Measurements from ENCODE around the gene PLEKHA7. TPM values are rescaled to one million over a fixed set of nuclear protein-coding genes. Genes with fewer than 3 reads are reported as not detected.

Gene PLEKHA7
- polyA plus RNA-seq, 1 donor (not counting 4 experiments of a cell fraction or from before 2014, with no cell fraction given): 1.4 TPM

DNA sequence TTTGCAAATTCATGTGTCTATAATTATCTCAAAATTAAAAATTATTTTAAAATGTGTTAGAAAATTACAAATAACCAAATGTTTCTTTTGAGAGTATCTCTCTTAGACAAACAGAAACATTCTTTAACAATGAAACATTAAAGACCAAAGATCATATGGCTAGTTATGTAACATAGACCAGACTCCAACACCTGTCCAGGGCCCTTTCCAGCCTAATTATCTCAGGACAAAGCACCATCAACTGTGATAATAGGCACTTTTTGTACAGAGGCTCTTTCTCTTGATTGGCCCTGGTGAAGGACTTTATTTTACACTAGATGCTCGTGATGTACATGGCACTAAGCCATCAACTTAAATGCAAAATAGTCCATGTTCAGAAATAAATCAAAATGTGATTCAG lies 5.0 kb upstream of the PLEKHA7 start:
- TF ChIP-seq, protein P1, sequence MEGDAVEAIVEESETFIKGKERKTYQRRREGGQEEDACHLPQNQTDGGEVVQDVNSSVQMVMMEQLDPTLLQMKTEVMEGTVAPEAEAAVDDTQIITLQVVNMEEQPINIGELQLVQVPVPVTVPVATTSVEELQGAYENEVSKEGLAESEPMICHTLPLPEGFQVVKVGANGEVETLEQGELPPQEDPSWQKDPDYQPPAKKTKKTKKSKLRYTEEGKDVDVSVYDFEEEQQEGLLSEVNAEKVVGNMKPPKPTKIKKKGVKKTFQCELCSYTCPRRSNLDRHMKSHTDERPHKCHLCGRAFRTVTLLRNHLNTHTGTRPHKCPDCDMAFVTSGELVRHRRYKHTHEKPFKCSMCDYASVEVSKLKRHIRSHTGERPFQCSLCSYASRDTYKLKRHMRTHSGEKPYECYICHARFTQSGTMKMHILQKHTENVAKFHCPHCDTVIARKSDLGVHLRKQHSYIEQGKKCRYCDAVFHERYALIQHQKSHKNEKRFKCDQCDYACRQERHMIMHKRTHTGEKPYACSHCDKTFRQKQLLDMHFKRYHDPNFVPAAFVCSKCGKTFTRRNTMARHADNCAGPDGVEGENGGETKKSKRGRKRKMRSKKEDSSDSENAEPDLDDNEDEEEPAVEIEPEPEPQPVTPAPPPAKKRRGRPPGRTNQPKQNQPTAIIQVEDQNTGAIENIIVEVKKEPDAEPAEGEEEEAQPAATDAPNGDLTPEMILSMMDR (optimal IDR thresholded peaks at IDR 0.05 in 1 of 3, IDR thresholded peaks at IDR 0.05 in 1 of 3, conservative IDR thresholded peaks at IDR 0.05 in 1 of 3; ENCODE audit: extremely low read depth in 1 of 3, insufficient read depth in 2 of 3, low read length in 3 of 3): no peak
- no peak for TF ChIP-seq EZH2 (IDR thresholded peaks at IDR 0.05; ENCODE audit: low read length)

DNA sequence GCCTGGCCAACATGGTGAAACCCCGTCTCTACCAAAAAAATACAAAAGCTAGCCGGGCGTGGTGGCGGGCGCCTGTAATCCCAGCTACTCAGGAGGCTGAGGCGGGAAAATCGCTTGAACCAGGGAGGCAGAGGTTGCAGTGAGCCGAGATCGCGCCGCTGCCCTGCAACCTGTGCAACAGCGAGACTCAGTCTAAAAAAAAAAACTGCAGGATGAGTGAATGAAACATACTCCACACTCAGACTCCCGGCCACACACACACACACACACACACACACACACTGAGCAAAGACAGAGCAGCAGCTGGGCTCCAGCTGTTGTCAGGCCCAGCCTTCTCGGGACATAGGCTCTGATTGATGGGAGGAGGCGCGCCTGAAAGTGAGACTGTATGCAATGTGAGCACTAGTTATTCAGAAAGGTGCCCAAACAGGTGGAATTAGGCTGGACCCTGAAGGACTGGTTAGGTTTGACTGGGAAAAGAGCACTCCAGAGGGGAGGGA lies 1.5 kb upstream of the PLEKHA7 start:
- no peak for DNase-seq (ENCODE audit: low read depth, low spot score)
- H3K79me2 ChIP-seq (ENCODE audit: control insufficient read depth, insufficient read depth, low read length): no peaks in the 10 kb centered on the region
- TF ChIP-seq EZH2 (IDR thresholded peaks at IDR 0.05; ENCODE audit: low read length): no peak
- TF ChIP-seq, protein P1 (optimal IDR thresholded peaks at IDR 0.05 in 1 of 3, IDR thresholded peaks at IDR 0.05 in 1 of 3, conservative IDR thresholded peaks at IDR 0.05 in 1 of 3; ENCODE audit: extremely low read depth in 1 of 3, insufficient read depth in 2 of 3, low read length in 3 of 3): no peak

More for the DNA sequence above, 5.0 kb upstream of the PLEKHA7 start:
- no peaks in the 10 kb centered on the region for H3K4me1 ChIP-seq (ENCODE audit: control insufficient read depth, extremely low read depth, insufficient read depth, low read length)
- no peak overlapping the region for H3K27ac ChIP-seq (ENCODE audit: control insufficient read depth, insufficient read depth, low read length)
- peaks cover 22% of the 10 kb centered on the region for H3K27me3 ChIP-seq (ENCODE audit: control insufficient read depth, extremely low read depth, insufficient read depth, low read length)
- H3K9ac ChIP-seq (ENCODE audit: control insufficient read depth, extremely low read depth, insufficient read depth, low read length): no peak overlapping the region
- H3K79me2 ChIP-seq (ENCODE audit: control insufficient read depth, insufficient read depth, low read length): no peaks in the 10 kb centered on the region
- H3K4me3 ChIP-seq (ENCODE audit: control insufficient read depth in 2 of 3, extremely low read depth in 1 of 3, insufficient read depth in 2 of 3, low read depth in 1 of 3, low read length in 3 of 3): no peak overlapping the region
- H3K4me2 ChIP-seq (ENCODE audit: control insufficient read depth, extremely low read depth, insufficient read depth, low read depth, low read length): no peak overlapping the region
- FAIRE-seq: no peak
- no peaks in the 10 kb centered on the region for H3K36me3 ChIP-seq (ENCODE audit: control insufficient read depth in 2 of 2, extremely low read depth in 1 of 2, insufficient read depth in 2 of 2, low read length in 2 of 2)
- H3K9me1 ChIP-seq (ENCODE audit: control insufficient read depth, extremely low read depth, insufficient read depth, low read length): no peaks in the 10 kb centered on the region
- no peak for DNase-seq (ENCODE audit: low read depth, low spot score)
- no peaks in the 10 kb centered on the region for H4K20me1 ChIP-seq (ENCODE audit: control insufficient read depth, extremely low read depth, insufficient read depth, low read length)
- dilution Hi-C loops (cut with MboI; ENCODE audit: extremely low pct_ligation_motif_present, low sequenced_read_pairs): no loop called here
- H3K9me3 ChIP-seq (ENCODE audit: control insufficient read depth, low read depth, low read length): no peaks in the 10 kb centered on the region
- no peak overlapping the region for H2AFZ ChIP-seq (ENCODE audit: control insufficient read depth, low read length)

More for the DNA sequence above, 1.5 kb upstream of the PLEKHA7 start:
- no peaks in the 10 kb centered on the region for H3K9me3 ChIP-seq (ENCODE audit: control insufficient read depth, low read depth, low read length)
- no peaks in the 10 kb centered on the region for H3K36me3 ChIP-seq (ENCODE audit: control insufficient read depth in 2 of 2, extremely low read depth in 1 of 2, insufficient read depth in 2 of 2, low read length in 2 of 2)
- no peaks in the 10 kb centered on the region for H3K4me1 ChIP-seq (ENCODE audit: control insufficient read depth, extremely low read depth, insufficient read depth, low read length)
- H3K9ac ChIP-seq (ENCODE audit: control insufficient read depth, extremely low read depth, insufficient read depth, low read length): no peak overlapping the region
- H3K4me3 ChIP-seq (ENCODE audit: control insufficient read depth in 2 of 3, extremely low read depth in 1 of 3, insufficient read depth in 2 of 3, low read depth in 1 of 3, low read length in 3 of 3): no peak overlapping the region
- peaks cover 49% of the 10 kb centered on the region for H3K27me3 ChIP-seq (ENCODE audit: control insufficient read depth, extremely low read depth, insufficient read depth, low read length)
- no peaks in the 10 kb centered on the region for H3K9me1 ChIP-seq (ENCODE audit: control insufficient read depth, extremely low read depth, insufficient read depth, low read length)
- dilution Hi-C loops (cut with MboI; ENCODE audit: extremely low pct_ligation_motif_present, low sequenced_read_pairs): no loop called here
- H3K4me2 ChIP-seq (ENCODE audit: control insufficient read depth, extremely low read depth, insufficient read depth, low read depth, low read length): no peak overlapping the region
- H2AFZ ChIP-seq (ENCODE audit: control insufficient read depth, low read length): no peak overlapping the region
- H4K20me1 ChIP-seq (ENCODE audit: control insufficient read depth, extremely low read depth, insufficient read depth, low read length): no peaks in the 10 kb centered on the region
- H3K27ac ChIP-seq (ENCODE audit: control insufficient read depth, insufficient read depth, low read length): no peak overlapping the region
- FAIRE-seq: no peak

Measured in keratinocyte (primary cell).